ENCODE results near the gene SH3BP5L.

DNA sequence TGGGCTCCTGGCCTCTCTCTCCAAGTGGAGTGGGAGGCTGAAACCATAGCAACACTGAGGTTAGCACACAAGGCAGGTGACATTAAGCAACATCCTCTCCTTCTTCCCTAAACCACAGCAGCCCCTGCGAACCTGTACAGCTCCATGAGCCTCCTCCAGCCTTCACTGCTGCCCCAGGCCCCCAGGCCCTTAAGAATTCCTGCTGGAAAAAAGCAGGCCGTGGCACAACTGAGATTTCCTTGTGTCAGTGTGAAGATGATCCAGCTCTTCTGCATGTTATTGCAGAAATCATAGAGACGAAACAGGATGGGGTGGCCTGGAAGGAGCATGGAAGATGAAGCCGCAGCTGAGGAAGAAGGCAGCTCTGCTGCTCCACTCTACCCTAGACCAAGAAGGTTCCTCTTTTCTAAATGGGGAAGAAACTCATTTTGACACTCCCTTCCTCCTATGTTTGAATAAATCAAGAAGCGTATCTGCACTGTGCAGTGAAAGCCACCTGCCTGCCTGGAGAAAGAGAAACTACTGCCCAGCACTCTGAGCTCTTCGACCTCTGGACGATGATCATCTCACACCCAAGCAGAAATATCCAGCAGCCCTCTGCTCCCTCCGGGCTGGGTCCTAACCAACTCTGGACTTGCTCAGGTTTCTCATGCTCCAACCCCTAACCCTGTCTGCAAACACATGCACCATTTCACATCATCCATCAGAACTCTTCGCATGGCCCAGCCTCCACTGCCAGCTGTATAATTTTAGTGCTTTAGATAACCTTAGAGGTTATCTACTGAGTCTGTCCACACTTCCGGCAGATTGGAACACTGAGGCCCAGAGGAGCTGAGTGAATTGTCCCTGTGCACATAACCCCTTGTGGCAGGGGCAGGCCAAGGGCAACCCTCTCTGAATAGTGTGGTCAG lies 20.7 kb downstream of the SH3BP5L start:
- TF ChIP-seq, protein P1, sequence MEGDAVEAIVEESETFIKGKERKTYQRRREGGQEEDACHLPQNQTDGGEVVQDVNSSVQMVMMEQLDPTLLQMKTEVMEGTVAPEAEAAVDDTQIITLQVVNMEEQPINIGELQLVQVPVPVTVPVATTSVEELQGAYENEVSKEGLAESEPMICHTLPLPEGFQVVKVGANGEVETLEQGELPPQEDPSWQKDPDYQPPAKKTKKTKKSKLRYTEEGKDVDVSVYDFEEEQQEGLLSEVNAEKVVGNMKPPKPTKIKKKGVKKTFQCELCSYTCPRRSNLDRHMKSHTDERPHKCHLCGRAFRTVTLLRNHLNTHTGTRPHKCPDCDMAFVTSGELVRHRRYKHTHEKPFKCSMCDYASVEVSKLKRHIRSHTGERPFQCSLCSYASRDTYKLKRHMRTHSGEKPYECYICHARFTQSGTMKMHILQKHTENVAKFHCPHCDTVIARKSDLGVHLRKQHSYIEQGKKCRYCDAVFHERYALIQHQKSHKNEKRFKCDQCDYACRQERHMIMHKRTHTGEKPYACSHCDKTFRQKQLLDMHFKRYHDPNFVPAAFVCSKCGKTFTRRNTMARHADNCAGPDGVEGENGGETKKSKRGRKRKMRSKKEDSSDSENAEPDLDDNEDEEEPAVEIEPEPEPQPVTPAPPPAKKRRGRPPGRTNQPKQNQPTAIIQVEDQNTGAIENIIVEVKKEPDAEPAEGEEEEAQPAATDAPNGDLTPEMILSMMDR (IDR thresholded peaks at IDR 0.05): no peak
- no peak for TF ChIP-seq POLR2AphosphoS5 (IDR thresholded peaks at IDR 0.05)
- TF ChIP-seq POLR2A (IDR thresholded peaks at IDR 0.05): no peak

Data from gastroesophageal sphincter (tissue), 3 donors.